Caco-2 (cell line): Measurements from ENCODE around the gene TPX2. TPM values are rescaled to one million over a fixed set of nuclear protein-coding genes. Genes with fewer than 3 reads are reported as not detected.
A peak's percentile ranks its signal among the peaks of the same experiment; 100 is the strongest.

Experiments
- BruUV-seq: library from RNA; stranded (reverse); fragments of 400-500 nt; replicated peaks from 2 replicates; lab custom pipeline; 2021; lab: Mats Ljungman, UMichigan
- CTCF ChIA-PET: fragments of 300-600 bp; sonication (Branson Sonifier 250); formaldehyde crosslinking; loops from one replicate; lab custom pipeline; 2022; ENCODE audit warnings: antibody characterized with exemption; lab: Charles Lee
- POLR2A ChIA-PET: fragments of 300-600 bp; sonication (Branson Sonifier 250); formaldehyde crosslinking; loops from one replicate; lab custom pipeline; 2022; ENCODE audit warnings: antibody characterized with exemption; lab: Charles Lee
- DNase-seq, 2 experiments: peaks; one replicate each; pipeline versions ENCODE4 v3.0.0 to v3.0.0-alpha.2; 2020 to 2022
- H3K27me3 ChIP-seq: replicated peaks from 2 replicates; pipeline ENCODE4 v1.6.0; 2011; ENCODE audit warnings: low read length; ENCODE audit not compliant: control insufficient read depth, insufficient read depth
- H3K36me3 ChIP-seq: 2 replicates; pipeline ENCODE4 v1.5.1; 2011; ENCODE audit warnings: low read length; ENCODE audit not compliant: control insufficient read depth, insufficient read depth
- H3K4me1 ChIP-seq: fragments of 250-450 bp; sonication (Bioruptor Pico); 2 replicates; pipeline ENCODE4 v1.5.1; 2020; ENCODE audit warnings: mild to moderate bottlenecking
- H3K4me3 ChIP-seq: 2 replicates; pipeline ENCODE4 v1.5.1; 2011; ENCODE audit warnings: low read depth, mild to moderate bottlenecking, control low read depth, low read length
- H3K9me3 ChIP-seq: fragments of 250-450 bp; sonication (Bioruptor Pico); 2 replicates; pipeline ENCODE4 v1.5.1; 2020; ENCODE audit warnings: mild to moderate bottlenecking, moderate library complexity
- H3K27ac Mint-ChIP-seq: one replicate; pipeline ENCODE4 v1.8.0; 2022; ENCODE audit warnings: mixed read lengths; ENCODE audit not compliant: unreplicated experiment
- H3K27me3 Mint-ChIP-seq: one replicate; pipeline ENCODE4 v1.8.0; 2022; ENCODE audit warnings: mixed read lengths; ENCODE audit not compliant: insufficient read depth, unreplicated experiment
- H3K36me3 Mint-ChIP-seq: one replicate; pipeline ENCODE4 v1.8.0; 2022; ENCODE audit warnings: mild to moderate bottlenecking, mixed read lengths; ENCODE audit not compliant: insufficient read depth, unreplicated experiment
- H3K4me1 Mint-ChIP-seq: one replicate; pipeline ENCODE4 v1.8.0; 2022; ENCODE audit warnings: low read depth, mixed read lengths; ENCODE audit not compliant: unreplicated experiment
- H3K4me3 Mint-ChIP-seq: one replicate; pipeline ENCODE4 v1.8.0; 2022; ENCODE audit warnings: mild to moderate bottlenecking, moderate library complexity, mixed read lengths; ENCODE audit not compliant: unreplicated experiment
- H3K9me3 Mint-ChIP-seq: one replicate; pipeline ENCODE4 v1.8.0; 2022; ENCODE audit warnings: mixed read lengths; ENCODE audit not compliant: unreplicated experiment
- CTCF ChIP-seq, 2 experiments: fragments of 200-600 bp in 1 of 2; IDR thresholded peaks; 1 replicate in 1 of 2; 2 replicates in 1 of 2; pipeline versions ENCODE4 v1.5.1 to v1.8.0; 2011 to 2022; ENCODE audit warnings: antibody characterized with exemption in 1 of 2, control low read depth in 1 of 2, inconsistent platforms in 1 of 2, low read depth in 1 of 2, low read length in 1 of 2, mild to moderate bottlenecking in 1 of 2, moderate library complexity in 1 of 2; ENCODE audit not compliant: insufficient read depth in 1 of 2, severe bottlenecking in 1 of 2, unreplicated experiment in 1 of 2
- intact Hi-C: fragments of 100-400 bp; cut with micrococcal nuclease; formaldehyde crosslinking; loops from one replicate; pipeline ENCODE4 v1.10.0; 2022; ENCODE audit not compliant: unreplicated experiment
- total RNA-seq: library from RNA; stranded (reverse); gene quantifications from 2 replicates; pipeline ENCODE4 v1.2.3, GENCODE V29; 2022

Gene TPX2
- total RNA-seq, 1 experiment from 2014 or later = 237 TPM

DNA sequence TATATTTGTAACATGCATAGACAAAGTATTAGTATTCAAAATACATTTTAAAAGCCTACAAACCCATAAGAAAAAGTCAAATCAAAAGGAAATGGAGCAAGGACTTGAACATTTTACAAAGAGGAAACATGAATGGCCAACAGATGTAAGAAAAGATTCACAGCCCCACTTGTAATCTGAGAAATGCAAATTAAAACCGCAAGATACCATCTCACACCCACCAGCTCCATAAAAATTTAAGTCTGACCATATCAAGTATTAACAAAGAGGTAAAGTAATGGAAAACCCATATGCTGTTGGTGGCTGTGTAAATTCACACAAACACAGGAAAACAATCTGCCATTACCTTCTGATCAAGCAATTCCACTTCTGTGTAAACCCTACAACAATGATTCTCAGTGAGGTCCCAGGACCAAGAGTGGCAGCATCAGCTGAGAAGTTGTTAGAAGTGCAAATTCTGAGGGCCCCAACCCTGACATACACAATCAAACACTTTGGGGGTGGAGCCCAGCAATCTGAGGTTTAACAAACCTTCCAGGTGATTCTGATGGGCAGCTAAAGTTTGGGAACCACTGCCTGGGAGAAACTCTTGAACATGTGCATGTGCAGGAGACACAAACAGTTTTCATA, 47.3 kb upstream of the TPX2 start:
- Histone ChIP-seq H3K27me3 (no peaks in the 10 kb centered on the region), H3K4me3 (no peak overlapping the region), H3K4me1 (peaks cover 62% of the 10 kb centered on the region), H3K36me3 (peaks cover 16% of the 10 kb centered on the region), H3K9me3 (no peaks in the 10 kb centered on the region)
- peaks cover 72% of the 10 kb centered on the region for H3K4me1 Mint-ChIP-seq
- no peaks in the 10 kb centered on the region for H3K27me3 Mint-ChIP-seq
- peak overlapping the region; percentile 5 for H3K4me3 Mint-ChIP-seq
- peaks cover 100% of the 10 kb centered on the region for H3K36me3 Mint-ChIP-seq
- ChIA-PET CTCF (interaction anchor here (0.9 to 2.7 kb wide), 5 partner anchors 29 to 58 kb away, joined by 4 to 14 read pairs (median 7); no protein-coding TSS in a partner anchor), POLR2A (interaction anchor here (1.0 kb wide), 2 partner anchors 17 to 30 kb away, joined by 3 read pairs; no protein-coding TSS in a partner anchor)
- no peak for TF ChIP-seq CTCF (IDR thresholded peaks at IDR 0.05; ENCODE audit: insufficient read depth in 1 of 2, low read depth in 1 of 2, low read length in 1 of 2, severe bottlenecking in 1 of 2, unreplicated experiment in 1 of 2)
- DNase-seq = no peak
- BruUV-seq = no TSS peak
- intact Hi-C loops = no loop called here
- no peaks in the 10 kb centered on the region for H3K9me3 Mint-ChIP-seq
- H3K27ac Mint-ChIP-seq = peak overlapping the region; percentile 27

- H3K27me3 Mint-ChIP-seq = no peaks in the 10 kb centered on the region
- Histone ChIP-seq H3K36me3 (peaks cover 15% of the 10 kb centered on the region), H3K27me3 (no peaks in the 10 kb centered on the region), H3K4me3 (no peak overlapping the region), H3K4me1 (peaks cover 69% of the 10 kb centered on the region), H3K9me3 (no peaks in the 10 kb centered on the region)
- H3K27ac Mint-ChIP-seq = peak overlapping the region; percentile 27
- H3K4me1 Mint-ChIP-seq = peaks cover 66% of the 10 kb centered on the region
- no peaks in the 10 kb centered on the region for H3K9me3 Mint-ChIP-seq
- TF ChIP-seq CTCF (IDR thresholded peaks at IDR 0.05; ENCODE audit: insufficient read depth in 1 of 2, low read depth in 1 of 2, low read length in 1 of 2, severe bottlenecking in 1 of 2, unreplicated experiment in 1 of 2) = no peak
- intact Hi-C loops = no loop called here
- no peak overlapping the region for H3K4me3 Mint-ChIP-seq
- BruUV-seq = no TSS peak
- ChIA-PET POLR2A (interaction anchor here (0.6 to 1.5 kb wide), 3 partner anchors 19 to 27 kb away, joined by 4 to 5 read pairs (median 4); no protein-coding TSS in a partner anchor), CTCF (interaction anchor here (1.2 to 6.8 kb wide), 6 partner anchors 11 to 59 kb away, joined by 5 to 67 read pairs (median 10); partner anchors contain the start of gene BCL2L1)
- no peak for DNase-seq
- H3K36me3 Mint-ChIP-seq = peaks cover 100% of the 10 kb centered on the region
Measured at GRCh38 chr20:31693402-31693801, 45.7 kb upstream of the TPX2 start.

DNA sequence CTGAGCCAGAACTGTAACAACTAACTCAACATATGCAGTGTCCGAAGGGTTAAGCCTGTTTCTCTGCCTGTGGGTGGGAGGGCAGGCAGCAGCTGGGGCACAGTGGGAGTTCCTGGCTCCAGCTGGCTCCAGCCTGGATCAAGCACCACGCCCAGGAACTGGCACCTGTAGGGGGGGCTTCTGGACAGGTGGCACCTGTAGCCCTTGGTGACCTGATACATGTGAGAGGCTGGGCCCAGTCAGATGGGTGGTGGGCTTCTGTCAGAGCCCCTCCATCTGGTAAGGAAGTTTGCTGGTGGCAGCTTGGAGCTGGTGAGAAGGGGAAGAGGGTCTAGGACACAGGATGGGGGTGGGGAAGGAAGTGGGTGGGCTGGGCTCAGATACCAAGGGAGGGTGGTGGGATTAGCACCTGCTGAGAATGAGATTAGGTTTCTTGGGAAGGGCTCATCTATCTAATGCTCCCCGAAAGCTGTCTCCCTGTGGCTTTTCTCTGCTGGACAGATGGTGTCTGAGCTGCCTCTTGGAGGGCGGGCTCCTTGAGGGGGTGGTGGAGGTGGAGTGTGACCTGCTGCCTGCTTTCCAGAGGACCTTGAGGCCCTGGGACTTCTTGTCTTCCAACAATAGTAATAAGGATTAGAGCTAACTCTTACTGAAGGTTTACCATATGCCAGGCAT, 45.0 kb upstream of the TPX2 start:
- H3K4me3 ChIP-seq = no peak overlapping the region
- no peaks in the 10 kb centered on the region for H3K27me3 ChIP-seq
- TF ChIP-seq CTCF (IDR thresholded peaks at IDR 0.05; ENCODE audit: insufficient read depth in 1 of 2, low read depth in 1 of 2, low read length in 1 of 2, severe bottlenecking in 1 of 2, unreplicated experiment in 1 of 2) = no peak
- H3K36me3 ChIP-seq = peaks cover 13% of the 10 kb centered on the region
- peaks cover 72% of the 10 kb centered on the region for H3K4me1 ChIP-seq
- no TSS peak for BruUV-seq
- H3K9me3 ChIP-seq = no peaks in the 10 kb centered on the region
- peaks cover 100% of the 10 kb centered on the region for H3K36me3 Mint-ChIP-seq
- no peaks in the 10 kb centered on the region for H3K27me3 Mint-ChIP-seq
- ChIA-PET CTCF (interaction anchor here (1.2 to 6.8 kb wide), 4 partner anchors 11 to 32 kb away, joined by 5 to 67 read pairs (median 10); partner anchors contain the start of gene BCL2L1), POLR2A (interaction anchor here (1.4 to 5.9 kb wide), 3 partner anchors 19 to 29 kb away, joined by 4 to 59 read pairs (median 5); partner anchors contain the start of gene BCL2L1)
- intact Hi-C loops = no loop called here
- no peaks in the 10 kb centered on the region for H3K9me3 Mint-ChIP-seq
- H3K4me1 Mint-ChIP-seq = peaks cover 66% of the 10 kb centered on the region
- peak overlapping the region; percentile 85 for H3K27ac Mint-ChIP-seq
- DNase-seq = no peak
- peak overlapping the region; percentile 27 for H3K4me3 Mint-ChIP-seq
